GM23338 (cell line): ENCODE results near the gene CPNE1. TPM values are rescaled to one million over a fixed set of nuclear protein-coding genes. Genes with fewer than 3 reads are reported as not detected.

Source experiments
- ATAC-seq: fragments of 200-7000 bp; cut with Tn5 transposase; 3 replicates; pipeline ENCODE4 v1.9.1; 2020
- DNase-seq: peaks from one replicate; pipeline ENCODE4 v3.0.0-alpha.2; 2015; ENCODE audit warnings: low spot score
- H2AFZ ChIP-seq: fragments of 200-600 bp; sonication (generic); 2 replicates; pipeline ENCODE4 v1.8.0; 2016; ENCODE audit warnings: antibody characterized with exemption, mild to moderate bottlenecking, moderate library complexity
- H3F3A ChIP-seq: fragments of 200-600 bp; sonication (generic); replicated peaks from 2 replicates; pipeline ENCODE4 v1.8.0; 2017; ENCODE audit warnings: antibody characterized with exemption, mixed run types, low read depth
- H3K27ac ChIP-seq: fragments of 200-600 bp; sonication (generic); 2 replicates; pipeline ENCODE4 v1.6.1; 2016; ENCODE audit warnings: low read depth
- H3K27me3 ChIP-seq: fragments of 200-600 bp; sonication (generic); 2 replicates; pipeline ENCODE4 v1.8.0; 2016; ENCODE audit warnings: mild to moderate bottlenecking, mixed run types, moderate library complexity; ENCODE audit not compliant: insufficient read depth
- H3K36me3 ChIP-seq: fragments of 200-600 bp; sonication (generic); 2 replicates; pipeline ENCODE4 v1.8.0; 2016; ENCODE audit warnings: mild to moderate bottlenecking; ENCODE audit not compliant: insufficient read depth
- H3K4me1 ChIP-seq: fragments of 200-600 bp; sonication (generic); 2 replicates; pipeline ENCODE4 v1.8.0; 2016; ENCODE audit warnings: mild to moderate bottlenecking, moderate library complexity; ENCODE audit not compliant: insufficient read depth
- H3K4me2 ChIP-seq: fragments of 200-600 bp; sonication (generic); 2 replicates; pipeline ENCODE4 v1.7.1; 2017; ENCODE audit warnings: mixed run types
- H3K4me3 ChIP-seq: fragments of 200-600 bp; sonication (generic); 2 replicates; pipeline ENCODE4 v1.6.1; 2016; ENCODE audit warnings: mixed run types
- H3K79me2 ChIP-seq: fragments of 200-600 bp; sonication (generic); replicated peaks from 2 replicates; pipeline ENCODE4 v1.8.0; 2017; ENCODE audit warnings: mild to moderate bottlenecking; ENCODE audit not compliant: insufficient read depth
- H3K9me2 ChIP-seq: fragments of 200-600 bp; sonication (generic); 2 replicates; pipeline ENCODE4 v1.8.0; 2017; ENCODE audit not compliant: insufficient read depth
- H4K20me1 ChIP-seq: fragments of 200-600 bp; sonication (generic); replicated peaks from 2 replicates; pipeline ENCODE4 v1.8.0; 2017; ENCODE audit warnings: mild to moderate bottlenecking; ENCODE audit not compliant: insufficient read depth
- H3K27ac Mint-ChIP-seq: 2 replicates; pipeline ENCODE4 v1.8.0; 2020; ENCODE audit warnings: inconsistent platforms, mild to moderate bottlenecking, moderate library complexity, mixed read lengths
- H3K27me3 Mint-ChIP-seq: 3 replicates; pipeline ENCODE4 v1.8.0; 2022; ENCODE audit warnings: low read depth, mild to moderate bottlenecking, moderate library complexity, mixed read lengths, inconsistent platforms; ENCODE audit not compliant: insufficient read depth, poor library complexity
- H3K36me3 Mint-ChIP-seq: 3 replicates; pipeline ENCODE4 v1.8.0; 2021; ENCODE audit warnings: low read depth, mild to moderate bottlenecking, inconsistent platforms, moderate library complexity, mixed read lengths
- H3K4me1 Mint-ChIP-seq: 3 replicates; pipeline ENCODE4 v1.8.0; 2020; ENCODE audit warnings: mild to moderate bottlenecking, inconsistent platforms, mixed read lengths
- H3K4me3 Mint-ChIP-seq: 3 replicates; pipeline ENCODE4 v1.8.0; 2021; ENCODE audit warnings: moderate library complexity, mild to moderate bottlenecking, inconsistent platforms, mixed read lengths
- H3K9me3 Mint-ChIP-seq: 3 replicates; pipeline ENCODE4 v1.8.0; 2020; ENCODE audit warnings: moderate library complexity, mild to moderate bottlenecking, inconsistent platforms, mixed read lengths
- CREB1 ChIP-seq: fragments of 250-450 bp; sonication (Bioruptor Pico); IDR thresholded peaks from 2 replicates; pipeline ENCODE4 v1.5.0; 2020; ENCODE audit warnings: low read depth, mild to moderate bottlenecking, moderate library complexity
- CTCF ChIP-seq, 2 experiments: fragments of 200-600 bp in 1 of 2; sonication (generic) in 1 of 2; conservative IDR thresholded peaks; 2 replicates each; pipeline versions ENCODE4 v1.5.1 to v1.6.1; 2016 to 2017; ENCODE audit warnings: antibody characterized with exemption in 2 of 2, low read depth in 2 of 2, mild to moderate bottlenecking in 2 of 2, moderate library complexity in 1 of 2
- ETS1 ChIP-seq: IDR thresholded peaks from 2 replicates; pipeline ENCODE4 v1.6.1; 2016; ENCODE audit warnings: antibody characterized with exemption
- EZH2 ChIP-seq: fragments of 200-600 bp; sonication (generic); IDR thresholded peaks from one replicate; pipeline ENCODE4 v1.8.0; 2017; ENCODE audit warnings: antibody characterized with exemption, mild to moderate bottlenecking, low read depth; ENCODE audit not compliant: unreplicated experiment
- EZH2phosphoT487 ChIP-seq: fragments of 200-600 bp; sonication (generic); IDR thresholded peaks from one replicate; pipeline ENCODE4 v1.8.1; 2018; ENCODE audit warnings: antibody characterized with exemption; ENCODE audit not compliant: unreplicated experiment
- JUNB ChIP-seq: IDR thresholded peaks from one replicate; pipeline ENCODE4 v1.6.1; 2016; ENCODE audit warnings: antibody characterized with exemption; ENCODE audit not compliant: unreplicated experiment
- NANOG ChIP-seq: IDR thresholded peaks from 2 replicates; pipeline ENCODE4 v1.6.1; 2016; ENCODE audit warnings: antibody characterized with exemption, borderline replicate concordance
- POLR2AphosphoS5 ChIP-seq: IDR thresholded peaks from 2 replicates; pipeline ENCODE4 v1.6.1; 2016; ENCODE audit warnings: antibody characterized with exemption, low read depth
- REST ChIP-seq: IDR thresholded peaks from one replicate; pipeline ENCODE4 v1.6.1; 2018; ENCODE audit warnings: antibody characterized with exemption; ENCODE audit not compliant: unreplicated experiment
- STAT1 ChIP-seq: IDR thresholded peaks from one replicate; pipeline ENCODE4 v1.6.1; 2016; ENCODE audit warnings: antibody characterized with exemption; ENCODE audit not compliant: unreplicated experiment
- ZNF114 ChIP-seq: fragments of 250-450 bp; sonication (Bioruptor Pico); IDR thresholded peaks from 2 replicates; pipeline ENCODE4 v1.5.0; 2020; ENCODE audit warnings: mild to moderate bottlenecking, moderate library complexity
- ZNF331 ChIP-seq: fragments of 250-450 bp; sonication (Bioruptor Pico); IDR thresholded peaks from 2 replicates; pipeline ENCODE4 v1.5.0; 2020; ENCODE audit warnings: low read depth, mild to moderate bottlenecking, moderate library complexity
- ZNF462 ChIP-seq: fragments of 250-450 bp; sonication (Bioruptor Pico); IDR thresholded peaks from 2 replicates; pipeline ENCODE4 v1.5.0; 2020; ENCODE audit warnings: mild to moderate bottlenecking, moderate library complexity
- polyA plus RNA-seq: library from polyadenylated mRNA; unstranded; fragments of >200 nt; fragmentation: Nextera tagmentation; extraction: Ambion mirVana; gene quantifications from 2 replicates; pipeline ENCODE4 v1.2.1, GENCODE V29; 2016
- total RNA-seq: library from RNA; depleted of rRNA; stranded (reverse); fragments of >200 nt; shearing (Covaris generic); gene quantifications from 2 replicates; pipeline ENCODE4 v1.2.3, GENCODE V29; 2014

CPNE1 gene
- total and polyA plus RNA-seq, 2 experiments from 2014 or later = 189 to 196 TPM

GRCh38 chr20:35653430-35653734 lies 11.3 kb downstream of the CPNE1 start:
- H3F3A ChIP-seq = 0 out of 2 replicates have a peak, but pooled peaks cover 5% of the 10 kb centered on the region
- H3K27ac Mint-ChIP-seq = no peak overlapping the region
- peaks cover 100% of the 10 kb centered on the region for H3K79me2 ChIP-seq
- ATAC-seq (no peak), DNase-seq (no peak)
- H3K4me1 ChIP-seq = peaks cover 7% of the 10 kb centered on the region
- H2AFZ ChIP-seq = no peak overlapping the region
- TF ChIP-seq ZNF114 (CRISPR knock-in tag) (no peak), CTCF (conservative IDR thresholded peaks at IDR 0.05; ENCODE audit: low read depth in 2 of 2) (no peak), POLR2AphosphoS5 (no peak), ZNF462 (no peak), JUNB (no peak), STAT1 (no peak), ETS1 (no peak), EZH2 (no peak), NANOG (no peak), EZH2phosphoT487 (no peak), ZNF331 (CRISPR knock-in tag) (no peak), REST (no peak), CREB1 (CRISPR knock-in tag) (no peak)
- H3K4me3 Mint-ChIP-seq = no peak overlapping the region
- no peaks in the 10 kb centered on the region for H3K27me3 ChIP-seq
- no peak overlapping the region for H3K4me3 ChIP-seq
- H3K9me3 Mint-ChIP-seq = no peaks in the 10 kb centered on the region
- peaks cover 87% of the 10 kb centered on the region for H4K20me1 ChIP-seq
- H3K4me1 Mint-ChIP-seq = peaks cover 5% of the 10 kb centered on the region; the same call in 2 of the 3 replicates
- no peaks in the 10 kb centered on the region for H3K9me2 ChIP-seq
- no peak overlapping the region for H3K27ac ChIP-seq
- peaks cover 11% of the 10 kb centered on the region for H3K36me3 ChIP-seq
- H3K27me3 Mint-ChIP-seq = no peaks in the 10 kb centered on the region
- H3K36me3 Mint-ChIP-seq = peaks cover 14% of the 10 kb centered on the region; the same call in 2 of the 3 replicates
- no peak overlapping the region for H3K4me2 ChIP-seq
